Measurements from ENCODE around the gene SIK3.
"Not testable (repeated sequence)": the region's sequence is repeated elsewhere in the genome, so short reads cannot be mapped to it uniquely, and the experiment has no call there.

Gene SIK3

DNA sequence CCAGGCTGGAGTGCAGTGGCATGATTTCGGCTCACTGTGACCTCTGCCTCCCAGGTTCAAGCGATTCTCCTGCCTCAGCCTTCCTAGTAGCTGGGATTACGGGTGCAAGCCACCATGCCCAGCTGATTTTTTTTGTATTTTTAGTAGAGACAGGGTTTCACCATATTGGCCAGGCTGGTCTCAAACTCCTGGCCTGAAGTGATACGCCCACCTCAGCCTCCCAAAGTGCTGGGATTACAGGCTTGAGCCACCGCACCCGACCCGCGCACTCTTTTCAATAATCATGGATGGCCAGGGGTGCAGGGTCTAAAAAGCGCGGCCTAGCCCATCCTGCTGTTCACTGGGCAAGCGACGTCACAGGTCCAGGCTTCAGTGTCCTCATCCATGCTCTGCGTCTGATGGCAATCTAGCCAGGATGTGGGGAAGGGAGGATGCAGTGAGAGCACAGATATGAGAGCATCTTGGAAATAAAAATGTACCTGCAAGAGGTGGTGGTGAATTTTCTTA, 263.6 kb downstream of the SIK3 start:
- not testable (repeated sequence) for DNase-seq

DNA sequence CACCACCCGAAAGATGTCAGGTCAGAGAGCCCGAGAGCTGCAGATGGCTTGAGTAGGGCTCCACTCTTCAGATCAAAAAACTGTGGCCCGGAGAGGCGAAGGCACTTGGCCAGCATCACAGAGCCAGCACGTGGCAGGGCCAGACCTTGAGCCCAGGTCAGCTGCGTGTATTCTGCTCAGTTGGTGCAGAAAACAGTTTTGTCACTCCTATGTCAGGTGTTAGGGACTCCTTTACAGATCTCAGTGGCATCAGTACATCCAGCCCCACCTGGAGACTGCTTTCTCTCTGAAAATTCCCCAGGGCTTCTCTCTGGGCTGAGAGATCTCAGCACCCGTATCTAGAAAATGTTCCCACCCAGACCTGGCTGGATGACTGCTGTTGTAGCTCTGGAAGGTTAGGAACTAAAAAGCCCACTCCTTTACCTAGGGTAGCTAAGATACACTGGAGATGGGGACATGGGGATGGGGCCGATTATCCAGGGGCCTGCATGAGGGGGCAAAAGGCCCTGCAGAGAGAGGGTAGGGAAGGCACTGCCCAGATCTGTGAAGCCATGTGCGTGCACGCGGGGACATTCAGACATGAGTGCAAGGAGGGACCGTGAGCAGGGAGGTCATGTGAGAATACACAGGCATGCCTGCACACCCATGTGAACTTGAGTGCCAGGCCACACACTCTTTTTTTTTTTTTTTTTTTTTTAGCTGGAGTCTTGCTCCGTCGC, 264.3 kb downstream of the SIK3 start:
- DNase-seq, result no peak

GRCh38 chr11:116833491-116833815, 264.8 kb downstream of the SIK3 start:
- no peak for DNase-seq

DNA sequence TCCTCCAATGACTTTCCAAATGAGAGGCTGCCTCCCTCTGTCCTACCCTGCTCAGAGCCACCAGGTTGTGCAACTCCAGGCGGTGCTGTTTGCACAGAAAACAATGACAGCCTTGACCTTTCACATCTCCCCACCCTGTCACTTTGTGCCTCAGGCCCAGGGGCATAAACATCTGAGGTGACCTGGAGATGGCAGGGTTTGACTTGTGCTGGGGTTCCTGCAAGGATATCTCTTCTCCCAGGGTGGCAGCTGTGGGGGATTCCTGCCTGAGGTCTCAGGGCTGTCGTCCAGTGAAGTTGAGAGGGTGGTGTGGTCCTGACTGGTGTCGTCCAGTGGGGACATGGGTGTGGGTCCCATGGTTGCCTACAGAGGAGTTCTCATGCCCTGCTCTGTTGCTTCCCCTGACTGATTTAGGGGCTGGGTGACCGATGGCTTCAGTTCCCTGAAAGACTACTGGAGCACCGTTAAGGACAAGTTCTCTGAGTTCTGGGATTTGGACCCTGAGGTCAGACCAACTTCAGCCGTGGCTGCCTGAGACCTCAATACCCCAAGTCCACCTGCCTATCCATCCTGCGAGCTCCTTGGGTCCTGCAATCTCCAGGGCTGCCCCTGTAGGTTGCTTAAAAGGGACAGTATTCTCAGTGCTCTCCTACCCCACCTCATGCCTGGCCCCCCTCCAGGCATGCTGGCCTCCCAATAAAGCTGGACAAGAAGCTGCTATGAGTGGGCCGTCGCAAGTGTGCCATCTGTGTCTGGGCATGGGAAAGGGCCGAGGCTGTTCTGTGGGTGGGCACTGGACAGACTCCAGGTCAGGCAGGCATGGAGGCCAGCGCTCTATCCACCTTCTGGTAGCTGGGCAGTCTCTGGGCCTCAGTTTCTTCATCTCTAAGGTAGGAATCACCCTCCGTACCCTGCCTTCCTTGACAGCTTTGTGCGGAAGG, 265.6 kb downstream of the SIK3 start:
- no peak for DNase-seq

DNA sequence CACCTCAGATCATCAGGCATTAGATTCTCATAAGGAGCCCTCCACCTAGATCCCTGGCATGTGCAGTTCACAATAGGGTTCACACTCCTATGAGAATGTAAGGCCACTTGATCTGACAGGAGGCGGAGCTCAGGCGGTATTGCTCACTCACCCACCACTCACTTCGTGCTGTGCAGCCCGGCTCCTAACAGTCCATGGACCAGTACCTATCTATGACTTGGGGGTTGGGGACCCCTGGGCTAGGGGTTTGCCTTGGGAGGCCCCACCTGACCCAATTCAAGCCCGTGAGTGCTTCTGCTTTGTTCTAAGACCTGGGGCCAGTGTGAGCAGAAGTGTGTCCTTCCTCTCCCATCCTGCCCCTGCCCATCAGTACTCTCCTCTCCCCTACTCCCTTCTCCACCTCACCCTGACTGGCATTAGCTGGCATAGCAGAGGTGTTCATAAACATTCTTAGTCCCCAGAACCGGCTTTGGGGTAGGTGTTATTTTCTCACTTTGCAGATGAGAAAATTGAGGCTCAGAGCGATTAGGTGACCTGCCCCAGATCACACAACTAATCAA, 266.4 kb downstream of the SIK3 start:
- no peak for DNase-seq

DNA sequence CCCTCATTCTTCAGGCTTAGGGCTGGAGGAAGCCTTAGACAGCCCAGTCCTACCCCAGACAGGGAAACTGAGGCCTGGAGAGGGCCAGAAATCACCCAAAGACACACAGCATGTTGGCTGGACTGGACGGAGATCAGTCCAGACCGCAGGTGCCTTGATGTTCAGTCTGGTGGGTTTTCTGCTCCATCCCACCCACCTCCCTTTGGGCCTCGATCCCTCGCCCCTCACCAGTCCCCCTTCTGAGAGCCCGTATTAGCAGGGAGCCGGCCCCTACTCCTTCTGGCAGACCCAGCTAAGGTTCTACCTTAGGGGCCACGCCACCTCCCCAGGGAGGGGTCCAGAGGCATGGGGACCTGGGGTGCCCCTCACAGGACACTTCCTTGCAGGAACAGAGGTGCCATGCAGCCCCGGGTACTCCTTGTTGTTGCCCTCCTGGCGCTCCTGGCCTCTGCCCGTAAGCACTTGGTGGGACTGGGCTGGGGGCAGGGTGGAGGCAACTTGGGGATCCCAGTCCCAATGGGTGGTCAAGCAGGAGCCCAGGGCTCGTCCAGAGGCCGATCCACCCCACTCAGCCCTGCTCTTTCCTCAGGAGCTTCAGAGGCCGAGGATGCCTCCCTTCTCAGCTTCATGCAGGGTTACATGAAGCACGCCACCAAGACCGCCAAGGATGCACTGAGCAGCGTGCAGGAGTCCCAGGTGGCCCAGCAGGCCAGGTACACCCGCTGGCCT, 267.9 kb downstream of the SIK3 start:
- DNase-seq, result no peak

GRCh38 chr11:116829525-116830183, 268.6 kb downstream of the SIK3 start, which contains the start of gene APOC3:
TSS of gene APOC3 (plus strand) at chr11:116829907. CDS start at chr11:116830583, 676 bp downstream.
- no peak for DNase-seq

DNA sequence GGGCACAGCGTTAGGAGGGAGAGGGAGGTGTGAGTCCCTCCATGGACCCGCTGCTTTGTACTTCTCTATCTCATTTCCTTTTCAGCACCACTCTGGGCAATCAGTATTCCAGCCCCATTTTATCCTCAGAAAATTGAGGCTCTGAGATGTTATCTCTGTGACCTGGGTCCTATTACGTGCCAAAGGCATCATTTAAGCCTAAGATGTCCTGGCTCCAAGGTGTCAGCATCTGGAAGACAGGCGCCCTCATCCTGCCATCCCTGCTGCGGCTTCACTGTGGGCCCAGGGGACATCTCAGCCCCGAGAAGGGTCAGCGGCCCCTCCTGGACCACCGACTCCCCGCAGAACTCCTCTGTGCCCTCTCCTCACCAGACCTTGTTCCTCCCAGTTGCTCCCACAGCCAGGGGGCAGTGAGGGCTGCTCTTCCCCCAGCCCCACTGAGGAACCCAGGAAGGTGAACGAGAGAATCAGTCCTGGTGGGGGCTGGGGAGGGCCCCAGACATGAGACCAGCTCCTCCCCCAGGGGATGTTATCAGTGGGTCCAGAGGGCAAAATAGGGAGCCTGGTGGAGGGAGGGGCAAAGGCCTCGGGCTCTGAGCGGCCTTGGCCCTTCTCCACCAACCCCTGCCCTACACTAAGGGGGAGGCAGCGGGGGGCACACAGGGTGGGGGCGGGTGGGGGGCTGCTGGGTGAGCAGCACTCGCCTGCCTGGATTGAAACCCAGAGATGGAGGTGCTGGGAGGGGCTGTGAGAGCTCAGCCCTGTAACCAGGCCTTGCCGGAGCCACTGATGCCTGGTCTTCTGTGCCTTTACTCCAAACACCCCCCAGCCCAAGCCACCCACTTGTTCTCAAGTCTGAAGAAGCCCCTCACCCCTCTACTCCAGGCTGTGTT, 269.4 kb downstream of the SIK3 start:
- DNase-seq, result peak; percentile 39

GRCh38 chr11:116827461-116827860, 270.8 kb downstream of the SIK3 start:
- no peak for DNase-seq

- no peak for DNase-seq
Observed at GRCh38 chr11:116826751-116827431, 271.3 kb downstream of the SIK3 start.

DNA sequence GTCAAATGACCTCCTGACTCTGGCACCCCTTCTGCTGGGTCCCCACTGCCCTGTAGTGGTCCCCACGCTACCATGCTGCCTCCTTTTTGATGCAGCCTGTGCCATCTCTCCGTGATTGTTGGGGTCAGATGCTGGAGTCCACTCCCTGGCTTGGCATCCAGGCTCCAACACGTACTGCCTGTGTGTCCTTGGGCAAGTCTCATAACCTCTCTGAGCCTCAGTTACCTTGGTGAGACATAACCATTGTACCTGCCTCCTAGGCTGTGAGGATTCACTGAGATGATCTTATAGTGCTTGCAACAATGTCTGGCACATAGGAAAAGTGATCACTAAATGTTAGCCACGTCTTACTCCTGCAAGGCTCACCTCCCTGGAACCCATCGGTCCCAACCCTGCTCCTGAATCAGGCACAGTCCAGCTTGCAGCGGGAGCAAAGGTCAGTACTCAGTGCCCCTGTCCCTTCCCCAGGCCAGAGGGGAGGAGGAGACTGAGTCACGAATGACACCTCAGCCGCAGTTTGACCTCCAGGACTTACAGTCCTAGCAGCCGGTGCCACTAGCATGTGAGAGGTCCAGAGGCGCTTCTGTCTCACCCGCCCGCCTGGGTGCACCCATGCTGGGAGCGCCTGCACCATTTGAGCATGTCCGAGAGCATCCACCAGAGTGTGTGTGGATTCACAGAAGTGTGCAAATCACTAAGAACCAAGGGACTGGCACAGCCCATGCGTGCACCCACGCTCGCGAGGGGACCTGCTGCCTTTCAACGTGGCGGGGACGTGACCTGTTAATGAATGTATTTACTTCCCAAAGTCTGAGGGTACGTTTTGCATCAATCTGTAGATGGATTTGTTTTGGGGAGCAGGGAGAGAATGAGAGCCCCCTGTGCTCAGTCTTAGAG, 272.1 kb downstream of the SIK3 start:
- DNase-seq, result no peak

GRCh38 chr11:116825434-116825833, 272.8 kb downstream of the SIK3 start:
- DNase-seq, result no peak

- DNase-seq, result no peak
Observed at GRCh38 chr11:116823031-116823843, 275.0 kb downstream of the SIK3 start, which contains the start of gene APOA4. TSS of gene APOA4 (minus strand) at chr11:116823304. CDS start at chr11:116823191, 113 bp downstream.

- DNase-seq, result no peak
Observed at GRCh38 chr11:116822575-116822974, 275.7 kb downstream of the SIK3 start.

- DNase-seq, result no peak
Observed at GRCh38 chr11:116821050-116821918, 276.9 kb downstream of the SIK3 start.

DNA sequence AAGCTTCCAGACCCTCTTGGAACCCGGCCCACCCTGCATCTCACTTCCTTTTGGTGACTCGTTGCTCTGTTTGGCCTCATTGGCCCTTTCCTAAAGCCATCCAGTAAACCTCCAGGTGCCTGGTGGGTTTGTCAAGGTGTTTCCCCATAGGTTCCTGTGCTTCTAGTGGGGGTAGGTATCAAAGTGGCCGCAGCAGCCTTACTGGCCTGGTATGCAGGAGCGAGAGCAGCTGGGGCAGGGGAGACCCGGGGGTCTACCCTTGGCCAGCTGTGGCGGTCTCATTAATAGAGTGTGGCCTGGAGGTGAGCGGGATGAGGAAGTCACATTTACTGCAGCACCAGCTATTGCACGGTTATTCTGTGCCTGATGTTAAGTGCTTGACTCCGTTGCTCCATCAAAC, 279.2 kb downstream of the SIK3 start:
- DNase-seq, result no peak

- no peak for DNase-seq
Observed at GRCh38 chr11:116814502-116814901, 283.7 kb downstream of the SIK3 start.
